ENCODE measurements around the gene MVB12B. TPM values are rescaled to one million over a fixed set of nuclear protein-coding genes. Genes with fewer than 3 reads are reported as not detected.
A peak's percentile ranks its signal among the peaks of the same experiment; 100 is the strongest.

Gene MVB12B
- total RNA-seq, 1 donor from 2014 or later: 47.8 TPM

DNA sequence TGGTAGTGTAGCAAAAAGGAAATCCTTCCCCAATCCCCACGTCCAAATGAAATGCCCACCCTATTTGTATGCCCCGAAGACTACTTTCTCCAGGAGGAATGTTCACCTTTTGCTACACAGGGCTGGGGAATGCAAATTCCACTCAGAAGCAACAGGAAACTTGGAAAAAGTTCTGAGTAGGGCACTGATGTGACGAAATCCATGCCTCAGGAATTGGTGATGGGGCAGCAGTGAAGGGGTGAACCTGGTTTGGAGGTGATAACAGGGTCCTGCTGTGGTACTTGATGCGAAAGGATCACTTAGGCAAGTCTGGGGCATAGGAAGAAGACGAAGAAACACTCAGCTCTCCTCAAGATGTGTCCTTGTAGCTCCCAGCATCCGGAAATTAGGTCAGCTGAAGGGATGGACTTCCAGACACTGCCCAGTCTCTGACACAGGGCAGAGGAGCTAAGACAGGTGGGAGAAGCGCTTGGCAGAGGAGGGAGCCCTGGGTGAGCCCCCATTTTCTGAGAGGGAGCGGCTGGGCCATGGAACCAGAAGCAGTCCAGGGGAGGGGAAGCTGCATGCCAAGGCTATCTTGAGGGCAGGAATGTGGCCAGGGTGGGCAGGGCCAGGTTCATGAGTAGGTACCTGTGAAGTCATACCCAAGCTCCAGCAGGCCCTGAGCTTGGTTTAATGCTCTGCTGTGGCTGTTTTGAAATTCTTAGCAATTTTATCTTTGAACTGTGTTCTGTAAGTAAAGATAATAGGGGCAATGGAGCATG, 22.2 kb upstream of the MVB12B start:
- Histone ChIP-seq H3K4me3 (no peak overlapping the region), H3K9me3 (no peaks in the 10 kb centered on the region), H3K4me1 (no peaks in the 10 kb centered on the region), H3K27me3 (ENCODE audit: low read depth) (no peaks in the 10 kb centered on the region), H3K36me3 (no peaks in the 10 kb centered on the region), H3K27ac (peak overlapping the region; percentile 41)
- peak; percentile 71 for DNase-seq
- ATAC-seq: peak; percentile 82 to 84
- intact Hi-C loops (cut with DNase I): no loop called here
- TF ChIP-seq CTCF (IDR thresholded peaks at IDR 0.05): no peak

DNA sequence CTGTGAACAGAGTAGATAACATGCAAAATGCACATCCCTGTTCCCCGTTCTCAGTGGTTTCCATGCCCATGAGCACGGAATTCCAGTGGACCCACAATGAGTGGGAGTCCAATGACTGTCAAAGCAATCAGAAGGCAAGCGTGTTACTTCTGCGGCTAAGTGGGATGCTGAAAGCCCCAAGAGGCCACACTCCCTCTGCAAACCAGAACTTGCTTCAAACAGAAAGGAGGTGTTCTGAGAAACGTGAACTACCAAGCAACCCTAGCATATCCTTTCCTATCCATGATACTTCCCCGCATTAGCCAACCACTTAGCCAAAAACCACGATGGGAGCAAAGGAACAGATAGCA, 21.7 kb upstream of the MVB12B start:
- TF ChIP-seq CTCF (IDR thresholded peaks at IDR 0.05): no peak
- Histone ChIP-seq H3K27ac (no peak overlapping the region), H3K4me1 (no peaks in the 10 kb centered on the region), H3K4me3 (no peak overlapping the region), H3K9me3 (no peaks in the 10 kb centered on the region), H3K27me3 (ENCODE audit: low read depth) (no peaks in the 10 kb centered on the region), H3K36me3 (no peaks in the 10 kb centered on the region)
- intact Hi-C loops (cut with DNase I): no loop called here
- ATAC-seq (no peak), DNase-seq (no peak)

- intact Hi-C loops (cut with DNase I): no loop called here
- TF ChIP-seq CTCF (IDR thresholded peaks at IDR 0.05): no peak
These were observed 20.5 kb upstream of the MVB12B start for GRCh38 chr9:126306071-126306647.

DNA sequence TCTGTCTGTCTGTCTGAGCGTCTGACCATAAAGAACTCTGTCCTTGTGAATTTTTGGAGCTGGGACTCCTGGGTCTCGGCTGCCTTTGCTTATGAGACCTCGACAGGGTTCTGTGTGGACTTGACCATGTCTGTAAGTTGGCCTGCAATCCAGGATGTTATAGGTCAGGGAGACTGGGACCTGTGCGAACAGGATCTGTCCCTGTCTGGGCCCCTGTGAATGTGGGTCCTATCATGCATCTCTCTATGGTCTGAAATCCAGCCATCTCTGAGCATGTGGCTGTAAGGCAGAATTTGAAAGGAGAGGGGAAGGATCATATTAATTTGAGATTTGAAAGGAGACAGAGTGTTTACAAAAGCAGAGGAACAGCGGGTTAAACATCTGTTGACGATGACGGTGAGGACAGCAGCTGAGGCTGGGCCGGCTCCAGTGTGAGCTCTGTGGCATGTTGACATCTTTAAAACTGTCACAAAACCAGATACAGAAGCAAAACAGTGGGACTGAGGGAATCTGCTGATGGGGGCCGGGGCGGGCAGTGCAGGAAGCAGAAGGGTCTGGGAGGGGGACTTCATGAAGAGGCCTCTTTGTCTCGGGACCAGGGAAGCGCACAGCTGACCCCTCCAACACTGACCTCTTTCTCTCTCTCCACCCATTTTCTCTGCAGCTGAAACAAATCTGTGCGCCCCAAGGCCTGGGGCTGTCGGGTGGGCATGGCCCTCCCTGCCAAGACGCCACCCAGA, 19.1 kb upstream of the MVB12B start:
- H3K4me3 ChIP-seq: no peak overlapping the region
- DNase-seq: no peak
- no peaks in the 10 kb centered on the region for H3K4me1 ChIP-seq
- ATAC-seq: no peak
- no peak for TF ChIP-seq CTCF (IDR thresholded peaks at IDR 0.05)
- H3K27me3 ChIP-seq (ENCODE audit: low read depth): no peaks in the 10 kb centered on the region
- no peaks in the 10 kb centered on the region for H3K9me3 ChIP-seq
- no peak overlapping the region for H3K27ac ChIP-seq
- no peaks in the 10 kb centered on the region for H3K36me3 ChIP-seq
- intact Hi-C loops (cut with DNase I): no loop called here

More at GRCh38 chr9:126306071-126306647, 20.5 kb upstream of the MVB12B start:
- H3K36me3 ChIP-seq: no peaks in the 10 kb centered on the region
- DNase-seq (no peak), ATAC-seq (no peak)
- H3K27ac ChIP-seq: no peak overlapping the region
- no peaks in the 10 kb centered on the region for H3K27me3 ChIP-seq (ENCODE audit: low read depth)
- no peak overlapping the region for H3K4me3 ChIP-seq
- no peaks in the 10 kb centered on the region for H3K4me1 ChIP-seq
- H3K9me3 ChIP-seq: no peaks in the 10 kb centered on the region

GRCh38 chr9:126309427-126310189, 17.0 kb upstream of the MVB12B start:
- Histone ChIP-seq H3K4me1 (no peaks in the 10 kb centered on the region), H3K9me3 (no peaks in the 10 kb centered on the region), H3K27me3 (ENCODE audit: low read depth) (no peaks in the 10 kb centered on the region), H3K36me3 (no peaks in the 10 kb centered on the region), H3K4me3 (no peak overlapping the region), H3K27ac (no peak overlapping the region)
- ATAC-seq (no peak), DNase-seq (no peak)
- intact Hi-C loops (cut with DNase I): loop anchor here (10.0 kb wide), 1 partner anchor 185 kb away; no protein-coding TSS in a partner anchor
- no peak for TF ChIP-seq CTCF (IDR thresholded peaks at IDR 0.05)
